Thyroid gland (tissue), 4 donors: Measurements from ENCODE around the gene BCCIP.

Source experiments
- POLR2A ChIP-seq, 2 donors: fragments of 450-650 bp; IDR thresholded peaks; one replicate each; pipeline ENCODE4 v1.6.1; 2017; ENCODE audit warnings: antibody characterized with exemption in 2 of 2, mild to moderate bottlenecking in 2 of 2, moderate library complexity in 1 of 2
- TF ChIP-seq, protein P1 (sequence below), 6 experiments: fragments of 200-600 bp in 3 of 6; fragments of 450-650 bp in 3 of 6; sonication (generic) in 3 of 6; IDR thresholded peaks; one replicate each; pipeline ENCODE4 v1.5.1; 2016 to 2019; ENCODE audit warnings: antibody characterized with exemption in 6 of 6, mild to moderate bottlenecking in 2 of 6, inconsistent platforms in 1 of 6, moderate library complexity in 1 of 6

DNA sequence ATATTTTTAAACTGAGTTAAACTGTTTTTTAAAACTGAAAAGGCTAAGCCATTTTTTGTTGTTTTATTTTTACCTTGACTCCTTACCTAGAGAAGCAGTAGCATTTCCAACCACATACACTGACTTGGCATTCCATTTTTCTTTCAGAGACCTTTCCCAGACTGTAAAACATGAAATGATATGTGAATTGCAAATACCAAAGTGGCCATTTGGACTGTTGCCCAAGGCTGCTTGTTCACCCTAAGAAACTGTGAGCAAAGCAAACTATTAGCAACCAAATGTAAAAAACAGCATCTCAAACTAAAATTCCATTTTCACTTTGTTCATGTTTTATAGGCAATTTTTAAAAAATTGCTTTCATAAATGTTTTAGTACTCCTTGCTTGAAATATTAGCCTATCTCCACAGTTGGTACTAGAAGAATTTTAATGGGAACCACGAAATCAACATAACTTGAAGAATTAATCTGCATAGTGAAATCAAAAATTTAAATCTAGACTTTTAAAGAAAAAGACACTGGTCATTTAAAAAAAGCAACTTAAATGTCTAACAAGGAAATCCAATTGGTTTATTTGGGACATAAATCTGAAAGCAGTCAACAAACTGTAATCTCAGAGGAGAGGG lies 11.1 kb upstream of the BCCIP start:
- TF ChIP-seq POLR2A (IDR thresholded peaks at IDR 0.05): no peak
- TF ChIP-seq, protein P1, sequence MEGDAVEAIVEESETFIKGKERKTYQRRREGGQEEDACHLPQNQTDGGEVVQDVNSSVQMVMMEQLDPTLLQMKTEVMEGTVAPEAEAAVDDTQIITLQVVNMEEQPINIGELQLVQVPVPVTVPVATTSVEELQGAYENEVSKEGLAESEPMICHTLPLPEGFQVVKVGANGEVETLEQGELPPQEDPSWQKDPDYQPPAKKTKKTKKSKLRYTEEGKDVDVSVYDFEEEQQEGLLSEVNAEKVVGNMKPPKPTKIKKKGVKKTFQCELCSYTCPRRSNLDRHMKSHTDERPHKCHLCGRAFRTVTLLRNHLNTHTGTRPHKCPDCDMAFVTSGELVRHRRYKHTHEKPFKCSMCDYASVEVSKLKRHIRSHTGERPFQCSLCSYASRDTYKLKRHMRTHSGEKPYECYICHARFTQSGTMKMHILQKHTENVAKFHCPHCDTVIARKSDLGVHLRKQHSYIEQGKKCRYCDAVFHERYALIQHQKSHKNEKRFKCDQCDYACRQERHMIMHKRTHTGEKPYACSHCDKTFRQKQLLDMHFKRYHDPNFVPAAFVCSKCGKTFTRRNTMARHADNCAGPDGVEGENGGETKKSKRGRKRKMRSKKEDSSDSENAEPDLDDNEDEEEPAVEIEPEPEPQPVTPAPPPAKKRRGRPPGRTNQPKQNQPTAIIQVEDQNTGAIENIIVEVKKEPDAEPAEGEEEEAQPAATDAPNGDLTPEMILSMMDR (IDR thresholded peaks at IDR 0.05): no peak
